Endothelial cell of umbilical vein (primary cell): ENCODE data around the gene ARID3B. TPM values are rescaled to one million over a fixed set of nuclear protein-coding genes. Genes with fewer than 3 reads are reported as not detected.
A peak's percentile ranks its signal among the peaks of the same experiment; 100 is the strongest.

Source experiments
- BruUV-seq: library from RNA; stranded (reverse); fragments of 400-500 nt; replicated peaks from 2 replicates; lab custom pipeline; 2021; lab: Mats Ljungman, UMichigan
- CTCF ChIA-PET: fragments of 300-600, 350-600 bp; sonication (Branson Sonifier 250); formaldehyde crosslinking; loops from one replicate; lab custom pipeline; 2021; ENCODE audit warnings: antibody characterized with exemption, inconsistent platforms; lab: Charles Lee
- POLR2A ChIA-PET: fragments of 300-600, 350-600 bp; sonication (Branson Sonifier 250); formaldehyde crosslinking; loops from one replicate; lab custom pipeline; 2021; ENCODE audit warnings: antibody characterized with exemption, inconsistent platforms; lab: Charles Lee
- DNase-seq: peaks from one replicate; pipeline ENCODE4 v3.0.0-alpha.2; 2011; ENCODE audit warnings: low read depth, low spot score
- FAIRE-seq: peaks from 2 replicates; lab custom pipeline; 2011; peaks lifted over from hg19 to GRCh38; lab: Jason Lieb, UNC
- H2AFZ ChIP-seq: 2 replicates; pipeline ENCODE4 v1.6.0; 2012; ENCODE audit warnings: low read depth, low read length, control low read depth, inconsistent platforms
- H3K27ac ChIP-seq: 2 replicates; pipeline ENCODE4 v1.5.1; 2011; ENCODE audit warnings: low read depth, mild to moderate bottlenecking, control low read depth, low read length, moderate library complexity; ENCODE audit not compliant: insufficient read depth
- H3K27me3 ChIP-seq, 2 experiments: 2 replicates each; pipeline versions ENCODE4 v1.6.0 to v1.6.1; 2011; ENCODE audit warnings: low read length in 2 of 2, mixed read lengths in 1 of 2; ENCODE audit not compliant: control insufficient read depth in 2 of 2, insufficient read depth in 2 of 2
- H3K36me3 ChIP-seq, 2 experiments: 2 replicates in 1 of 2; 3 replicates in 1 of 2; pipeline ENCODE4 v1.5.1; 2011; ENCODE audit warnings: low read length in 2 of 2, mild to moderate bottlenecking in 1 of 2, moderate library complexity in 1 of 2; ENCODE audit not compliant: control insufficient read depth in 2 of 2, insufficient read depth in 2 of 2; ENCODE audit errors: extremely low read depth in 1 of 2
- H3K4me1 ChIP-seq: 3 replicates; pipeline ENCODE4 v1.5.1; 2011; ENCODE audit warnings: mild to moderate bottlenecking, low read length; ENCODE audit not compliant: control insufficient read depth, insufficient read depth; ENCODE audit errors: extremely low read depth
- H3K4me2 ChIP-seq: 2 replicates; pipeline ENCODE4 v1.6.1; 2011; ENCODE audit warnings: low read length, control low read depth, mixed read lengths; ENCODE audit not compliant: insufficient read depth
- H3K4me3 ChIP-seq, 3 experiments: fragments of 200-600 bp in 1 of 3; sonication (generic), shearing (Covaris generic) in 1 of 3; replicated peaks in 1 of 3; 2 replicates each; pipeline ENCODE4 v1.5.1; 2011 to 2016; ENCODE audit warnings: control low read depth in 3 of 3, low read length in 3 of 3, mild to moderate bottlenecking in 2 of 3, inconsistent platforms in 1 of 3, low read depth in 1 of 3, moderate library complexity in 1 of 3; ENCODE audit not compliant: insufficient read depth in 1 of 3
- H3K79me2 ChIP-seq: 2 replicates; pipeline ENCODE4 v1.6.0; 2012; ENCODE audit warnings: low read length, inconsistent platforms; ENCODE audit not compliant: control insufficient read depth, insufficient read depth
- H3K9ac ChIP-seq: replicated peaks from 2 replicates; pipeline ENCODE3; 2011; ENCODE audit warnings: low read length, control low read depth; ENCODE audit not compliant: insufficient read depth; ENCODE audit errors: extremely low read depth
- H3K9me1 ChIP-seq: replicated peaks from 3 replicates; pipeline ENCODE4 v1.6.0; 2011; ENCODE audit warnings: mild to moderate bottlenecking, low read length; ENCODE audit not compliant: control insufficient read depth, insufficient read depth; ENCODE audit errors: extremely low read depth
- H3K9me3 ChIP-seq: replicated peaks from 2 replicates; pipeline ENCODE4 v1.5.1; 2012; ENCODE audit warnings: low read length, inconsistent platforms; ENCODE audit not compliant: control insufficient read depth, insufficient read depth
- H4K20me1 ChIP-seq: replicated peaks from 2 replicates; pipeline ENCODE3; 2011; ENCODE audit warnings: mild to moderate bottlenecking, low read length; ENCODE audit not compliant: control insufficient read depth, insufficient read depth; ENCODE audit errors: extremely low read depth
- EZH2 ChIP-seq: IDR thresholded peaks from 2 replicates; pipeline ENCODE4 v1.6.1; 2012; ENCODE audit warnings: borderline replicate concordance, low read depth, mild to moderate bottlenecking, moderate library complexity, low read length, inconsistent platforms; ENCODE audit not compliant: severe bottlenecking
- FOS ChIP-seq: IDR thresholded peaks from 2 replicates; pipeline ENCODE4 v1.6.1; 2011; ENCODE audit warnings: mild to moderate bottlenecking, low read length, moderate library complexity, borderline replicate concordance; ENCODE audit not compliant: insufficient read depth
- GATA2 ChIP-seq: IDR thresholded peaks from 2 replicates; pipeline ENCODE4 v1.7.0; 2011; ENCODE audit warnings: low read depth, mild to moderate bottlenecking, moderate library complexity, mixed read lengths, low read length; ENCODE audit not compliant: insufficient read length, insufficient read depth
- JUN ChIP-seq: IDR thresholded peaks from 2 replicates; pipeline ENCODE4 v1.6.1; 2011; ENCODE audit warnings: borderline replicate concordance, low read depth; ENCODE audit not compliant: insufficient read length, insufficient read depth
- MYC ChIP-seq: IDR thresholded peaks from one replicate; pipeline ENCODE4 v1.6.1; 2011; ENCODE audit warnings: mild to moderate bottlenecking, low read depth, low read length
- POLR2A ChIP-seq: IDR thresholded peaks from 2 replicates; pipeline ENCODE4 v1.6.1; 2012; ENCODE audit warnings: low read depth, mild to moderate bottlenecking, control low read depth, low read length
- POLR2AphosphoS5 ChIP-seq: IDR thresholded peaks from 2 replicates; pipeline ENCODE4 v1.6.1; 2012; ENCODE audit warnings: low read depth, mild to moderate bottlenecking, control low read depth, low read length, moderate library complexity; ENCODE audit not compliant: insufficient read depth
- dilution Hi-C: fragments of 300-500 bp; cut with MboI; formaldehyde crosslinking; loops from one replicate; pipeline ENCODE4 v1.15.0; 2019; ENCODE audit warnings: low sequenced_read_pairs; ENCODE audit not compliant: extremely low pct_ligation_motif_present
- intact Hi-C: fragments of 100-400 bp; cut with micrococcal nuclease; formaldehyde crosslinking; loops from one replicate; pipeline ENCODE4 v1.10.0; 2022
- polyA plus RNA-seq, 4 experiments: library from polyadenylated mRNA; depleted of rRNA in 3 of 4; stranded (reverse) in 3 of 4; unstranded in 1 of 4; fragments of >200 nt; gene quantifications; 2 replicates each; pipeline versions ENCODE4 v1.2.1 to v1.2.3, GENCODE V29; 2011 to 2012; ENCODE audit warnings: missing spikeins in 1 of 4
- total RNA-seq: library from RNA; stranded (reverse); gene quantifications from 2 replicates; pipeline ENCODE4 v1.2.3, GENCODE V29; 2021
- TF ChIP-seq, protein P1 (sequence below): IDR thresholded peaks from 2 replicates; pipeline ENCODE4 v1.6.1; 2011; ENCODE audit not compliant: insufficient read depth, insufficient read length
- TF ChIP-seq, protein P2 (sequence below), 2 donors: IDR thresholded peaks; 1 replicate in 1 of 2; 2 replicates in 1 of 2; pipeline ENCODE4 v1.5.1; 2011; ENCODE audit warnings: low read length in 2 of 2, mild to moderate bottlenecking in 2 of 2, moderate library complexity in 2 of 2, control low read depth in 1 of 2, inconsistent platforms in 1 of 2, low read depth in 1 of 2; ENCODE audit not compliant: insufficient read depth in 1 of 2; ENCODE audit errors: extremely low read depth in 1 of 2

The ARID3B gene
- total and polyA plus RNA-seq, 2 donors (not counting 3 experiments of a cell fraction or from before 2014, with no cell fraction given), result 6.2 to 10.0 TPM

GRCh38 chr15:74525945-74526344 lies 15.1 kb upstream of the ARID3B start:
- Histone ChIP-seq H3K27me3 (no peaks in the 10 kb centered on the region), H3K9me3 (no peaks in the 10 kb centered on the region), H3K36me3 (no peaks in the 10 kb centered on the region), H3K79me2 (no peaks in the 10 kb centered on the region), H3K4me1 (peaks cover 14% of the 10 kb centered on the region), H3K9ac (no peak overlapping the region), H3K27ac (peak overlapping the region; percentile 43), H2AFZ (no peak overlapping the region), H3K4me2 (peak overlapping the region; percentile 35), H3K9me1 (no peaks in the 10 kb centered on the region), H4K20me1 (no peaks in the 10 kb centered on the region), H3K4me3 (no peak overlapping the region)
- ChIA-PET CTCF (interaction anchor here (1.0 kb wide), 1 partner anchor 106 kb away, joined by 6 read pairs; no protein-coding TSS in a partner anchor), POLR2A (no interaction called here)
- intact Hi-C loops, result loop anchor here (1.0 kb wide), 1 partner anchor 14 kb away; no protein-coding TSS in a partner anchor
- peak; percentile 95 for TF ChIP-seq FOS
- TF ChIP-seq POLR2A, result no peak
- peak; percentile 90 for TF ChIP-seq JUN
- TF ChIP-seq GATA2, result peak; percentile 25
- TF ChIP-seq, protein P1, sequence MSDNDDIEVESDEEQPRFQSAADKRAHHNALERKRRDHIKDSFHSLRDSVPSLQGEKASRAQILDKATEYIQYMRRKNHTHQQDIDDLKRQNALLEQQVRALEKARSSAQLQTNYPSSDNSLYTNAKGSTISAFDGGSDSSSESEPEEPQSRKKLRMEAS, result no peak
- no peak for TF ChIP-seq MYC
- TF ChIP-seq, protein P2, sequence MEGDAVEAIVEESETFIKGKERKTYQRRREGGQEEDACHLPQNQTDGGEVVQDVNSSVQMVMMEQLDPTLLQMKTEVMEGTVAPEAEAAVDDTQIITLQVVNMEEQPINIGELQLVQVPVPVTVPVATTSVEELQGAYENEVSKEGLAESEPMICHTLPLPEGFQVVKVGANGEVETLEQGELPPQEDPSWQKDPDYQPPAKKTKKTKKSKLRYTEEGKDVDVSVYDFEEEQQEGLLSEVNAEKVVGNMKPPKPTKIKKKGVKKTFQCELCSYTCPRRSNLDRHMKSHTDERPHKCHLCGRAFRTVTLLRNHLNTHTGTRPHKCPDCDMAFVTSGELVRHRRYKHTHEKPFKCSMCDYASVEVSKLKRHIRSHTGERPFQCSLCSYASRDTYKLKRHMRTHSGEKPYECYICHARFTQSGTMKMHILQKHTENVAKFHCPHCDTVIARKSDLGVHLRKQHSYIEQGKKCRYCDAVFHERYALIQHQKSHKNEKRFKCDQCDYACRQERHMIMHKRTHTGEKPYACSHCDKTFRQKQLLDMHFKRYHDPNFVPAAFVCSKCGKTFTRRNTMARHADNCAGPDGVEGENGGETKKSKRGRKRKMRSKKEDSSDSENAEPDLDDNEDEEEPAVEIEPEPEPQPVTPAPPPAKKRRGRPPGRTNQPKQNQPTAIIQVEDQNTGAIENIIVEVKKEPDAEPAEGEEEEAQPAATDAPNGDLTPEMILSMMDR (IDR thresholded peaks at IDR 0.05; ENCODE audit: extremely low read depth in 1 of 2, insufficient read depth in 1 of 2, low read depth in 1 of 2, low read length in 2 of 2), result no peak
- no peak for TF ChIP-seq EZH2
- TF ChIP-seq POLR2AphosphoS5, result peak; percentile 26
- dilution Hi-C loops, result no loop called here
- peak; percentile 65 for FAIRE-seq
- DNase-seq, result peak; percentile 62
- no TSS peak for BruUV-seq
